ENCODE measurements around the gene RNF114. TPM values are rescaled to one million over a fixed set of nuclear protein-coding genes. Genes with fewer than 3 reads are reported as not detected.

RNF114 gene
- total and polyA plus RNA-seq, 10 of the 15 experiments (the other 5 are each of a cell fraction or from before 2014, with no cell fraction given), result 28.0 to 82.3 (median 47.2) TPM

DNA sequence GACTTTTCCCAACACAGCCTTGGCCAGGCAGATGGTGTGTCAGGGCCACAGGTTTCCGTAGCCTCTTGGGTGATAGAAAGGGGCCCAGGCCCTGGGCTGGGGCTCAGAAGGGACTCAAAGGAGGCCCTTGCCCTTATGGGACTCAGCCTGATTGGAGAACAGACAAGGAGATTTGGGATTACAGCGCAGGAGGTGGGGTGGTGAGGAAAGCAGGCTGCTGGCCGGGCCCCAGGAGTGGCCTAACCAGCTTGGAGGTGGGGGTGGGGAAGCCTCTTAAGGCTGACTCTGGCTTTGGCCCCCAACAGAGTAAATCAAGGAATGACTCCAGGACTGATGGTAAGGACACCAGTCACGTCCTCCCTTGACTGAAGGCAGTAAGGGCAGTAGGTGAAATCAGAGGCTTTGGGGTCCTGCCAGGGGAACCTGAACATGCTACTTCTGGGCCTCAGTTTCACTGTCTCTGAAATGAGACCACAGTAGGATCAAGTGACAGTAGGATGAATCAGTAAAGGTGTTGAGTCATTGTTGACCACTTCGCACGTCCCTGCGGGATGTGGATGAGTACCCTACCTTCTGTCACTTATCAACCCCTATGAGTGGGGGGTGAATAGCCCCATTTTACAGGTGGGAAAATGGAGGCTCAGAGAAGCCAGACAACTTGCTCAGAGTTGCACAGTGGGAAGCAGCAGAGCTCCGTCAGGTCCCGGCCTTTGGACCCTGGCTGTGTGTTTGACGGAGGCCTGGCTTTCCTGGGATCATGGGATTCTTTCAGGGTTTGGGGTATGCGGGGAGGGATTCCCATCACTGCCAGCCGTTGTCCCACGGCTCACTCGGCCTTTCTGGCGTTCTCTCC lies 51.0 kb downstream of the RNF114 start (continued):
- TF ChIP-seq KLF5 (IDR thresholded peaks at IDR 0.05; ENCODE audit: partially characterized antibody), result no peak

DNA sequence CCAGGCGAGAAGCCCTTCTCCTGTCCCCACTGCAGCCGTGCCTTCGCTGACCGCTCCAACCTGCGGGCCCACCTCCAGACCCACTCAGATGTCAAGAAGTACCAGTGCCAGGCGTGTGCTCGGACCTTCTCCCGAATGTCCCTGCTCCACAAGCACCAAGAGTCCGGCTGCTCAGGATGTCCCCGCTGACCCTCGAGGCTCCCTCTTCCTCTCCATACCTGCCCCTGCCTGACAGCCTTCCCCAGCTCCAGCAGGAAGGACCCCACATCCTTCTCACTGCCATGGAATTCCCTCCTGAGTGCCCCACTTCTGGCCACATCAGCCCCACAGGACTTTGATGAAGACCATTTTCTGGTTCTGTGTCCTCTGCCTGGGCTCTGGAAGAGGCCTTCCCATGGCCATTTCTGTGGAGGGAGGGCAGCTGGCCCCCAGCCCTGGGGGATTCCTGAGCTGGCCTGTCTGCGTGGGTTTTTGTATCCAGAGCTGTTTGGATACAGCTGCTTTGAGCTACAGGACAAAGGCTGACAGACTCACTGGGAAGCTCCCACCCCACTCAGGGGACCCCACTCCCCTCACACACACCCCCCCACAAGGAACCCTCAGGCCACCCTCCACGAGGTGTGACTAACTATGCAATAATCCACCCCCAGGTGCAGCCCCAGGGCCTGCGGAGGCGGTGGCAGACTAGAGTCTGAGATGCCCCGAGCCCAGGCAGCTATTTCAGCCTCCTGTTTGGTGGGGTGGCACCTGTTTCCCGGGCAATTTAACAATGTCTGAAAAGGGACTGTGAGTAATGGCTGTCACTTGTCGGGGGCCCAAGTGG lies 51.9 kb downstream of the RNF114 start:
- RAD21 ChIA-PET (ENCODE audit: unreplicated experiment), result interaction anchor here (1.2 to 1.7 kb wide), 2 partner anchors 11 to 83 kb away, joined by 7 to 9 read pairs; no protein-coding TSS in a partner anchor
- no peak overlapping the region for H3K4me3 ChIP-seq
- TF ChIP-seq ZSCAN29 (IDR thresholded peaks at IDR 0.05) (no peak), HDAC2 (IDR thresholded peaks at IDR 0.05) (no peak), MTA3 (IDR thresholded peaks at IDR 0.05; ENCODE audit: borderline replicate concordance, low read length) (no peak), GATAD2B (conservative IDR thresholded peaks at IDR 0.05; ENCODE audit: low read depth) (no peak), CEBPB (IDR thresholded peaks at IDR 0.05; ENCODE audit: borderline replicate concordance in 1 of 2, low read depth in 2 of 2, low read length in 2 of 2) (no peak), CBX3 (IDR thresholded peaks at IDR 0.05; ENCODE audit: borderline replicate concordance, low read depth) (no peak), HCFC1 (IDR thresholded peaks at IDR 0.05; ENCODE audit: low read length) (no peak)
- TF ChIP-seq, protein P1, sequence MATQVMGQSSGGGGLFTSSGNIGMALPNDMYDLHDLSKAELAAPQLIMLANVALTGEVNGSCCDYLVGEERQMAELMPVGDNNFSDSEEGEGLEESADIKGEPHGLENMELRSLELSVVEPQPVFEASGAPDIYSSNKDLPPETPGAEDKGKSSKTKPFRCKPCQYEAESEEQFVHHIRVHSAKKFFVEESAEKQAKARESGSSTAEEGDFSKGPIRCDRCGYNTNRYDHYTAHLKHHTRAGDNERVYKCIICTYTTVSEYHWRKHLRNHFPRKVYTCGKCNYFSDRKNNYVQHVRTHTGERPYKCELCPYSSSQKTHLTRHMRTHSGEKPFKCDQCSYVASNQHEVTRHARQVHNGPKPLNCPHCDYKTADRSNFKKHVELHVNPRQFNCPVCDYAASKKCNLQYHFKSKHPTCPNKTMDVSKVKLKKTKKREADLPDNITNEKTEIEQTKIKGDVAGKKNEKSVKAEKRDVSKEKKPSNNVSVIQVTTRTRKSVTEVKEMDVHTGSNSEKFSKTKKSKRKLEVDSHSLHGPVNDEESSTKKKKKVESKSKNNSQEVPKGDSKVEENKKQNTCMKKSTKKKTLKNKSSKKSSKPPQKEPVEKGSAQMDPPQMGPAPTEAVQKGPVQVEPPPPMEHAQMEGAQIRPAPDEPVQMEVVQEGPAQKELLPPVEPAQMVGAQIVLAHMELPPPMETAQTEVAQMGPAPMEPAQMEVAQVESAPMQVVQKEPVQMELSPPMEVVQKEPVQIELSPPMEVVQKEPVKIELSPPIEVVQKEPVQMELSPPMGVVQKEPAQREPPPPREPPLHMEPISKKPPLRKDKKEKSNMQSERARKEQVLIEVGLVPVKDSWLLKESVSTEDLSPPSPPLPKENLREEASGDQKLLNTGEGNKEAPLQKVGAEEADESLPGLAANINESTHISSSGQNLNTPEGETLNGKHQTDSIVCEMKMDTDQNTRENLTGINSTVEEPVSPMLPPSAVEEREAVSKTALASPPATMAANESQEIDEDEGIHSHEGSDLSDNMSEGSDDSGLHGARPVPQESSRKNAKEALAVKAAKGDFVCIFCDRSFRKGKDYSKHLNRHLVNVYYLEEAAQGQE (IDR thresholded peaks at IDR 0.05; ENCODE audit: low read depth, low read length), result no peak
- TF ChIP-seq, protein P2, sequence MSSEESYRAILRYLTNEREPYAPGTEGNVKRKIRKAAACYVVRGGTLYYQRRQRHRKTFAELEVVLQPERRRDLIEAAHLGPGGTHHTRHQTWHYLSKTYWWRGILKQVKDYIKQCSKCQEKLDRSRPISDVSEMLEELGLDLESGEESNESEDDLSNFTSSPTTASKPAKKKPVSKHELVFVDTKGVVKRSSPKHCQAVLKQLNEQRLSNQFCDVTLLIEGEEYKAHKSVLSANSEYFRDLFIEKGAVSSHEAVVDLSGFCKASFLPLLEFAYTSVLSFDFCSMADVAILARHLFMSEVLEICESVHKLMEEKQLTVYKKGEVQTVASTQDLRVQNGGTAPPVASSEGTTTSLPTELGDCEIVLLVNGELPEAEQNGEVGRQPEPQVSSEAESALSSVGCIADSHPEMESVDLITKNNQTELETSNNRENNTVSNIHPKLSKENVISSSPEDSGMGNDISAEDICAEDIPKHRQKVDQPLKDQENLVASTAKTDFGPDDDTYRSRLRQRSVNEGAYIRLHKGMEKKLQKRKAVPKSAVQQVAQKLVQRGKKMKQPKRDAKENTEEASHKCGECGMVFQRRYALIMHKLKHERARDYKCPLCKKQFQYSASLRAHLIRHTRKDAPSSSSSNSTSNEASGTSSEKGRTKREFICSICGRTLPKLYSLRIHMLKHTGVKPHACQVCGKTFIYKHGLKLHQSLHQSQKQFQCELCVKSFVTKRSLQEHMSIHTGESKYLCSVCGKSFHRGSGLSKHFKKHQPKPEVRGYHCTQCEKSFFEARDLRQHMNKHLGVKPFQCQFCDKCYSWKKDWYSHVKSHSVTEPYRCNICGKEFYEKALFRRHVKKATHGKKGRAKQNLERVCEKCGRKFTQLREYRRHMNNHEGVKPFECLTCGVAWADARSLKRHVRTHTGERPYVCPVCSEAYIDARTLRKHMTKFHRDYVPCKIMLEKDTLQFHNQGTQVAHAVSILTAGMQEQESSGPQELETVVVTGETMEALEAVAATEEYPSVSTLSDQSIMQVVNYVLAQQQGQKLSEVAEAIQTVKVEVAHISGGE (CRISPR knock-in tag; IDR thresholded peaks at IDR 0.05), result no peak
- TF ChIP-seq, protein P3, sequence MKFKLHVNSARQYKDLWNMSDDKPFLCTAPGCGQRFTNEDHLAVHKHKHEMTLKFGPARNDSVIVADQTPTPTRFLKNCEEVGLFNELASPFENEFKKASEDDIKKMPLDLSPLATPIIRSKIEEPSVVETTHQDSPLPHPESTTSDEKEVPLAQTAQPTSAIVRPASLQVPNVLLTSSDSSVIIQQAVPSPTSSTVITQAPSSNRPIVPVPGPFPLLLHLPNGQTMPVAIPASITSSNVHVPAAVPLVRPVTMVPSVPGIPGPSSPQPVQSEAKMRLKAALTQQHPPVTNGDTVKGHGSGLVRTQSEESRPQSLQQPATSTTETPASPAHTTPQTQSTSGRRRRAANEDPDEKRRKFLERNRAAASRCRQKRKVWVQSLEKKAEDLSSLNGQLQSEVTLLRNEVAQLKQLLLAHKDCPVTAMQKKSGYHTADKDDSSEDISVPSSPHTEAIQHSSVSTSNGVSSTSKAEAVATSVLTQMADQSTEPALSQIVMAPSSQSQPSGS (IDR thresholded peaks at IDR 0.05; ENCODE audit: low read length), result no peak

More for the DNA sequence above, 51.9 kb downstream of the RNF114 start:
- in situ Hi-C loops (cut with MboI), result no loop called here
- Histone ChIP-seq H3K27ac (ENCODE audit: control insufficient read depth, insufficient read depth) (no peak overlapping the region), H2AFZ (ENCODE audit: control insufficient read depth, low read depth, low read length) (no peak overlapping the region), H3K9ac (ENCODE audit: control insufficient read depth, insufficient read depth, low read length) (no peak overlapping the region), H3K27me3 (replicated peaks in 1 of 2; ENCODE audit: control insufficient read depth in 2 of 2, insufficient read depth in 2 of 2, low read length in 1 of 2) (no peaks in the 10 kb centered on the region), H3K9me3 (replicated peaks; ENCODE audit: control insufficient read depth, insufficient read depth, low read length) (no peaks in the 10 kb centered on the region), H3K79me2 (ENCODE audit: control insufficient read depth, insufficient read depth, low read length) (no peaks in the 10 kb centered on the region), H3K4me2 (ENCODE audit: control insufficient read depth, insufficient read depth) (no peak overlapping the region), H4K20me1 (ENCODE audit: control insufficient read depth, insufficient read depth) (no peaks in the 10 kb centered on the region), H3K4me1 (ENCODE audit: control insufficient read depth, insufficient read depth, low read length) (no peaks in the 10 kb centered on the region), H3K36me3 (ENCODE audit: control insufficient read depth in 2 of 2, insufficient read depth in 2 of 2, low read length in 1 of 2) (no peaks in the 10 kb centered on the region)
- intact Hi-C loops (cut with micrococcal nuclease; ENCODE audit: unreplicated experiment), result no loop called here
- ChIA-PET CTCF (interaction anchor here (1.3 to 2.6 kb wide), 3 partner anchors 9 to 83 kb away, joined by 6 to 18 read pairs (median 11); no protein-coding TSS in a partner anchor), POLR2A (interaction anchor here (1.2 kb wide), 1 partner anchor 17 kb away, joined by 3 read pairs; no protein-coding TSS in a partner anchor), SMC1A (ENCODE audit: uncharacterized antibody, unreplicated experiment) (interaction anchor here (1.5 to 2.3 kb wide), 2 partner anchors 81 to 83 kb away, joined by 6 to 10 read pairs; no protein-coding TSS in a partner anchor)
- no peak for FAIRE-seq
- WGBS (ENCODE audit: insufficient coverage, insufficient replicate concordance, low lambda C conversion rate, missing lambda C conversion rate), result 47% methylated on average over 12 of the region's 18 CpGs
- ATAC-seq, result no peak; the same call in 2 of the 3 replicates
- BruUV-seq (replicated peaks), result no TSS peak
- DNase-seq (ENCODE audit: low read depth, low spot score), result no peak

Measured in GM12878 (cell line).